HG03064 (cell line): Measurements from ENCODE around the gene ADGRL2.

Experiments used
- ATAC-seq: cut with Tn5 transposase; IDR thresholded peaks from one replicate; pipeline ENCODE4 v1.9.1; 2021; ENCODE audit warnings: low read depth; ENCODE audit not compliant: unreplicated experiment

ADGRL2 gene

GRCh38 chr1:81805537-81806431, 5.0 kb downstream of the ADGRL2 start:
- no peak for ATAC-seq

GRCh38 chr1:81806432-81806770, 5.7 kb downstream of the ADGRL2 start:
- ATAC-seq = no peak

GRCh38 chr1:81808760-81809159, 8.0 kb downstream of the ADGRL2 start:
- no peak for ATAC-seq

GRCh38 chr1:81809808-81810207, 9.1 kb downstream of the ADGRL2 start:
- ATAC-seq = no peak

- ATAC-seq = no peak
These were observed 11.1 kb downstream of the ADGRL2 start for GRCh38 chr1:81811757-81812371.

- no peak for ATAC-seq
These were observed 12.0 kb downstream of the ADGRL2 start for GRCh38 chr1:81812712-81813111.

- no peak for ATAC-seq
These were observed 13.0 kb downstream of the ADGRL2 start for GRCh38 chr1:81813691-81814090.

GRCh38 chr1:81819613-81820012, 18.9 kb downstream of the ADGRL2 start:
- ATAC-seq = no peak

- ATAC-seq = no peak
These were observed 20.0 kb downstream of the ADGRL2 start for GRCh38 chr1:81820765-81821164.

GRCh38 chr1:81823082-81823481, 22.3 kb downstream of the ADGRL2 start:
- ATAC-seq = no peak

GRCh38 chr1:81824759-81825158, 24.0 kb downstream of the ADGRL2 start:
- no peak for ATAC-seq

- ATAC-seq = no peak
These were observed 27.2 kb downstream of the ADGRL2 start for GRCh38 chr1:81827942-81828341.

- no peak for ATAC-seq
These were observed 31.8 kb downstream of the ADGRL2 start for GRCh38 chr1:81832573-81832972.

GRCh38 chr1:81833722-81834121, 33.0 kb downstream of the ADGRL2 start:
- ATAC-seq = no peak

- no peak for ATAC-seq
These were observed 33.5 kb downstream of the ADGRL2 start for GRCh38 chr1:81834268-81834667.

- no peak for ATAC-seq
These were observed 34.4 kb downstream of the ADGRL2 start for GRCh38 chr1:81834921-81835698.

- ATAC-seq = no peak
These were observed 35.4 kb downstream of the ADGRL2 start for GRCh38 chr1:81836007-81836626.

- no peak for ATAC-seq
These were observed 38.0 kb downstream of the ADGRL2 start for GRCh38 chr1:81838600-81839218.

GRCh38 chr1:81840805-81841204, 40.1 kb downstream of the ADGRL2 start:
- no peak for ATAC-seq

- no peak for ATAC-seq
These were observed 41.1 kb downstream of the ADGRL2 start for GRCh38 chr1:81841795-81842194.
